DMS53 treated with DMSO at 0.1 percent for 48 hours (cell line): ENCODE data around the gene MXRA7.

Experiments used
- DNase-seq: peaks from one replicate; lab custom pipeline; 2025; ENCODE audit not compliant: unreplicated experiment; lab: John Stamatoyannopoulos, UW

MXRA7 gene

GRCh38 chr17:76697702-76698465, 12.9 kb downstream of the MXRA7 start:
- DNase-seq = no peak

DNA sequence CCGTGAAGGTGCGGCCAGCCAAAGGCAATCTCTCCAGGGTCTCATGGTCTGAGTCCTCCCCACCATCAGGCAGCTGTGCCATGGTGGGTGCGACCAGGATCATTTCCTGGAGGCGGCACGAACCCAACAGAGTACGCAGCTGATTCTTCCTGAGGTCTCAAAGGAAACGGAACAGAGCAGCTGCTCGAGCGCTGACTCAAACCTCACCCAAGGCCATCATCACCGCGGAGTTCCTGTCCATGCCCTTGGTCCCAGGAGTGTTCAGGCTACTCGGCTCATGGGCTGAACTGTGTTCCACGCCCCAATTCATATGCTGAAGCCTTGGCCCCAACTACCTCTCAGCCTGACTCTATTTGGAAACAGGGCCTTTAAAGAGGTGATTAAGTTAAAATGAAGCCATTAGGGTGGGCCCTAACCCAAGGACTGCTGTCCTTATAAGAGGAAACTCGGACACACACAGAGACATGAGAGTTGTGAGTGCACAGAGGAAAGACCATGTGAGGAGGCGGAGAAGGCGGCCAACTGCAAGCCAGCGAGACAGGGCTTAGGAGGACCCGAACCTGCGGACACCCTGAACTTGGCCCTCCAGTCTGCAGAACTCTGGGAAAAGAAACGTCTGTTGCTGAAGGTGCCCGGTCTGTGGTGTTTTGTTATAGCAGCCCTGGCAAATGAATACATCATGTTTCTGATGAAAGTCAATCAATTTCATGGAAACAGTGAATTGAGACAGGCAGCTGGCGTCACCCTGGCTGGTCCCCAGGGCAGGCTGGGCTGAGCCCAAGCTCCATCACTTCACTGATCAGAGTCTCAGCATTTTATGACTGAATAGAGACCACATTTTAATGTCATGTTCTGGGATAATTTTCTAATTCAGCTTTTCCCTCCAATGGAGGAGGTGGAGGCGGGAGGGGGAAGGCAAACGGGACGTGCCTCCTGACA, 13.7 kb downstream of the MXRA7 start:
- DNase-seq = no peak

GRCh38 chr17:76695059-76695831, 15.5 kb downstream of the MXRA7 start:
- no peak for DNase-seq

GRCh38 chr17:76691379-76692191, 19.2 kb downstream of the MXRA7 start:
- DNase-seq = no peak

DNA sequence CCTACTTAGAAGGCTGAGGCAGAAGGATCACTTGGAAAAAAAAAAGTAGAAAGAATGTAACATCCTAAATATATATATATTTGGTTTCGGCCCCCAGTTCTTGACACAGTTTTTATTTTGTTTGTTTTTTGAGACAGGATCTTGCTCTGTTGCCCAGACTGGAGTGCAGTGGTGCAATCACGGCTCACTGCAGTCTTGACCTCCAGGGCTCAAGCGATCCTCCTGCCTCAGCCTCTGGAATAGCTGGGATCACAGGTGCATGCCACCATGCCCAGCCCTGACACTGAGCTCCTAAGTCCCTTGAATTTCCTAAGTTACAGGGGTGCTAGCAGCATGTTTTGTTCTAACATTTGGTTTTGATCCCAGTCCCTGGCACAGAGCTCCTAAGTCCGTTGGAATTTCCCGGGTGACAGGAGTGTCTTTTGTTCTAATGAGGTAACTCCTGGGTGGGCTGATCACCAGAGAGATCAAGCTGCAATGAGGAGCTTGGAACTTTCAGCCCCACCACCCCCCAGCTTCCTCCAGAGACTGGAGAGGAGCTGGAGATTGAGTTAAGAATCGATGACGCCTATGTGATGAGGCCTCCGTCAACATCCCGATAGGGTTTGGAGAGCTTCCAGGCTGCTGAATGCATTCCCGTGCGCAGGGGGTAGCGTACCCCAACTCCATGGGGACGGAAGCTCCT, 20.0 kb downstream of the MXRA7 start:
- no peak for DNase-seq

DNA sequence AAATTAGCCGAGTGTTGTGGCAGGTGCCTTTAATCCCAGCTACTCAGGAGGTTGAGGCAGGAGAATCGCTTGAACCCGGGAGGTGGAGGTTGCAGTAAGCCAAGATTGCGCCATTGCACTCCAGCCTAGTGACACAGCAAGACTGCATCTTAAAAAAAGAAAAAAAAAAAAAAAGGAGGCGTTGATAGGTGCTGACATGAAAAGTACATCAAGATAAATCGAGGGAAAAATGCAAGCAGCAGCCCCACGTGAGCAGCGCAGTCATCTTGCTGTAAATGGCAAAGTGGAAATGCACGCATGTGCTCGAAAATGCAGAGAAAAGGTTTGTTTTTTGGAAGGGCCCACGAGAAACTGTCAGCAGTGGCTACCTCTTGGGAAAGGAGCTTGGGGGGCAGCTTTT, 20.9 kb downstream of the MXRA7 start:
- no peak for DNase-seq

DNA sequence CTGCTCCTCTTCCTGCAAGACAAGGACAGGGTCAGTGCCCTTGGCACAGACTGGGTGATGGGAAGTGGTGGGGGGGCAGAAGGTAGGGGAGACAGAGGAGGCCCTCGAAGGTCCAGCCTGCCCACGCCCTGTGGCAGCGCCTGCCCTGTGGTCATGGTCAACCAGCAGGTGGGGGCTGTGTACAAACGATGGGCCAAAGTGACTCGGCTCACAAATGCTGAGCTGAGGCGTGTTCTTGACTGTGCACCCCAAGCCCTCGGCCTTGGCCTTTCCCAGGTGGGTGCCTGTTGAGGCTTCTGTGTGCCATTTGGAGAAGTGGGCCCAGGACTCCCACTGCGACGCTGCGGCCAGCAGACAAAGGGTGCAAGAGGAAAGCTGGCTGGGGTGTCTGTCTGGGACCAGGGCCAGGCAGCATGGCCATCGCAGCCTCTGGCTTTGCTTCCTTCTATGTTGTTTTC, 22.6 kb downstream of the MXRA7 start:
- DNase-seq = no peak

- no peak for DNase-seq
Observed at GRCh38 chr17:76687298-76688164, 23.2 kb downstream of the MXRA7 start.

GRCh38 chr17:76686538-76687297, 24.0 kb downstream of the MXRA7 start:
- no peak for DNase-seq

DNA sequence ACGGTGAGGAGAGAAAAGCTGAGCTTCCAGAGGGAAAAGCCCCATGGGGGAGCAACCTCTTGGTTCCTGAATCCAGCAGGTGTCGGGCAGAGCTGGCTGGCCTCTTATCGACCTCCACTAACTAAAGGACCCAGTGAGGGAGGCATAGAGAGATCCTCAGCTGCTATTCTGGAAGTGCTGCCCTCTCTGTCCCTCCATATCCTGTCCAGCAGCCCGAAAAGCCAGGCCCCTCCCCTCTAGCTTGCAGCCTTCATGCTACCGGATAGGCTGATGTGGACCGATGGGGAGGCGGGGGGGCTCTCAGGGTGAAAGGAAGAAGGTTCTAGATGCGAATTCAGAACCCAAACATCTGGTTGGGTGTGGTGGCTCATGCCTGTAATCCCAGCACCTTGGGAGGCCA, 24.9 kb downstream of the MXRA7 start:
- DNase-seq = no peak

- no peak for DNase-seq
Observed at GRCh38 chr17:76685366-76685765, 25.4 kb downstream of the MXRA7 start.

GRCh38 chr17:76684756-76685155, 26.0 kb downstream of the MXRA7 start:
- no peak for DNase-seq

DNA sequence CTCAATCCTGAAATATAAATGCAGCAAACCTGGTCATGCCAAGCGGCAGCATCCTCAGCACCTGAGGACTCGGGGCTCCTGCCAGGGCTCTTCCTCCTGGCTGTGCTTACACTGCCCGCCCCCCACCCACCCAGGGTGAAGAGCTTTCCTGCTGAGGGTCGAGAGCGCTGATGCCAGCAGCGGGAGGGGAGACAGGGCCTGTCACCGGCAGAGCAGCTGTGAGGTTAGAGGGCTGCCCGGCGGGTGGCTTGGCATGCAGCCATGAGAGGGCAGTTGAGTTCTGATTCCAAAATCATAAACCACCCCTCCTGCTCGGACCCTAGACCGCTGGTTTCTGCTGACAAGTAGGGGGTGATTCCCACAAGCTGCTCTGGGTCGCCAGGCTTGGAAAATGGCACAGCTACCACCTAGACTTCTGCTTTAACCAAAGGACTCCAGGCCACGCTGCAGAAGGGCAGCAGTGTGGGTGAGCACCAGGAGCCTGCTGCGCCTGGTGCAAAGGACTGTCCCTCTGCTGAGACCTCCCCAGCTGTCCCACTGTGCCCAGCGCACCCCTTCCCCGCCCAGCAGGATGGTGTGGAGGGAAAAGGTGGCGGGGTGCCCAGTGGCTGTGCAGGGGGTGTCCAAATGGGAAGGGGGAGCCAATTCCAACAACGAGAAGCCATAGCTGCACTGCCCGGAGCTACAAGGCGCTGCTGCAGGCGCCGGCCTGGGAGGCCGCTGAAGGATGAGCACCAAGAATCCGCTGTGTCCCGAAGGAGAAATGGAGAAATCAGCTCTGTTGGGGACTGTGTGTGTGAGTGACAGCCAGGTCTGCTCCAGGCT, 26.6 kb downstream of the MXRA7 start:
- DNase-seq = no peak

GRCh38 chr17:76683011-76683755, 27.6 kb downstream of the MXRA7 start:
- DNase-seq = no peak

- no peak for DNase-seq
Observed at GRCh38 chr17:76682296-76682695, 28.5 kb downstream of the MXRA7 start.
